OCI-LY3 (cell line): ENCODE results near the gene KIF3A.

Experiments used
- H2AFZ ChIP-seq: fragments of 200-600, 300-600 bp; shearing (Covaris generic); 2 replicates; pipeline ENCODE4 v1.6.0; 2014; ENCODE audit warnings: antibody characterized with exemption, low read depth, low read length
- H3K27ac ChIP-seq: fragments of 200-600, 300-600 bp; sonication (generic); 2 replicates; pipeline ENCODE4 v1.5.1; 2014; ENCODE audit warnings: mild to moderate bottlenecking, low read length, moderate library complexity, mixed read lengths
- H3K27me3 ChIP-seq: fragments of 200-600, 300-600 bp; sonication (generic); 2 replicates; pipeline ENCODE4 v1.6.1; 2014; ENCODE audit warnings: low read depth, low read length, mixed read lengths
- H3K36me3 ChIP-seq: fragments of 200-600, 300-600 bp; sonication (generic); replicated peaks from 2 replicates; pipeline ENCODE3; 2014; ENCODE audit warnings: low read depth, low read length, mixed read lengths
- H3K4me1 ChIP-seq: fragments of 300-600, 200-600 bp; sonication (generic); 2 replicates; pipeline ENCODE4 v1.6.1; 2014; ENCODE audit warnings: low read length, mixed read lengths
- H3K4me2 ChIP-seq: fragments of 200-600, 300-600 bp; sonication (generic); 2 replicates; pipeline ENCODE4 v1.6.1; 2014; ENCODE audit warnings: low read length, mixed read lengths
- H3K4me3 ChIP-seq: fragments of 300-600, 200-600 bp; sonication (generic); 2 replicates; pipeline ENCODE4 v1.5.1; 2014; ENCODE audit warnings: antibody characterized with exemption, mild to moderate bottlenecking, low read length, moderate library complexity
- H3K79me2 ChIP-seq: fragments of 300-600, 200-600 bp; shearing (Covaris generic); 2 replicates; pipeline ENCODE4 v1.6.1; 2014; ENCODE audit warnings: mild to moderate bottlenecking, low read length, mixed read lengths
- H3K9ac ChIP-seq: fragments of 300-600, 200-600 bp; shearing (Covaris generic); 2 replicates; pipeline ENCODE4 v1.6.0; 2014; ENCODE audit warnings: mild to moderate bottlenecking, low read length, moderate library complexity
- H3K9me3 ChIP-seq: fragments of 200-600, 300-600 bp; shearing (Covaris generic); 2 replicates; pipeline ENCODE4 v1.6.1; 2014; ENCODE audit warnings: low read length, mixed read lengths; ENCODE audit not compliant: insufficient read depth
- H4K20me1 ChIP-seq: fragments of 200-600, 300-600 bp; sonication (generic); 2 replicates; pipeline ENCODE4 v1.6.1; 2016; ENCODE audit warnings: low read length, mixed read lengths; ENCODE audit not compliant: insufficient read depth
- EZH2phosphoT487 ChIP-seq: fragments of 200-600 bp; shearing (Covaris generic); IDR thresholded peaks from 2 replicates; pipeline ENCODE4 v1.6.1; 2018; ENCODE audit warnings: antibody characterized with exemption, mixed run types, low read depth
- TF ChIP-seq, protein P1 (sequence below): fragments of 200-600, 300-600 bp; sonication (generic); IDR thresholded peaks from 2 replicates; pipeline ENCODE4 v1.5.1; 2014; ENCODE audit warnings: antibody characterized with exemption, low read length, low read depth

Gene KIF3A

DNA sequence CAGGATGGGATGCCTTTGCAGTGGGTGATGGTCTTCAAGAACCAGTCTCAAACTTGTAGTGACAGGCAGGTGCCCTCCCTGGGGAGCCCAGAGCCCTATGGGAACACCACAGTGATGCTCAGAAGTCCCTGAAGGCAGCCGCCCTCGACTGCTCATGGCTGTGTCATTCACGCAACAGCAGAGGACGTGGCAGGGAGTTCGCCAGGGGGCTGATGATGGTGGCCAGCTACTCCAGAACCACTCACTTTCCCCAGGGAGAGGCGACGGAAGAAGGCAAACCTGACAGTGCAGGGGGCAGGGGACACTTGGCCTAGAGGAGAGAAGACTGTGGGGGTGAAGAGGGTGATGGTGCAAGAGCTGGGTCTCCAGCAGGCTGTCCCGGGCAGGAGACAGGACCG is 75.3 kb downstream of the KIF3A start:
- no peaks in the 10 kb centered on the region for H3K36me3 ChIP-seq
- H3K4me2 ChIP-seq: no peak overlapping the region
- no peak overlapping the region for H2AFZ ChIP-seq
- TF ChIP-seq, protein P1, sequence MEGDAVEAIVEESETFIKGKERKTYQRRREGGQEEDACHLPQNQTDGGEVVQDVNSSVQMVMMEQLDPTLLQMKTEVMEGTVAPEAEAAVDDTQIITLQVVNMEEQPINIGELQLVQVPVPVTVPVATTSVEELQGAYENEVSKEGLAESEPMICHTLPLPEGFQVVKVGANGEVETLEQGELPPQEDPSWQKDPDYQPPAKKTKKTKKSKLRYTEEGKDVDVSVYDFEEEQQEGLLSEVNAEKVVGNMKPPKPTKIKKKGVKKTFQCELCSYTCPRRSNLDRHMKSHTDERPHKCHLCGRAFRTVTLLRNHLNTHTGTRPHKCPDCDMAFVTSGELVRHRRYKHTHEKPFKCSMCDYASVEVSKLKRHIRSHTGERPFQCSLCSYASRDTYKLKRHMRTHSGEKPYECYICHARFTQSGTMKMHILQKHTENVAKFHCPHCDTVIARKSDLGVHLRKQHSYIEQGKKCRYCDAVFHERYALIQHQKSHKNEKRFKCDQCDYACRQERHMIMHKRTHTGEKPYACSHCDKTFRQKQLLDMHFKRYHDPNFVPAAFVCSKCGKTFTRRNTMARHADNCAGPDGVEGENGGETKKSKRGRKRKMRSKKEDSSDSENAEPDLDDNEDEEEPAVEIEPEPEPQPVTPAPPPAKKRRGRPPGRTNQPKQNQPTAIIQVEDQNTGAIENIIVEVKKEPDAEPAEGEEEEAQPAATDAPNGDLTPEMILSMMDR: no peak
- TF ChIP-seq EZH2phosphoT487: no peak
- H3K4me1 ChIP-seq: peaks cover 16% of the 10 kb centered on the region
- H3K9ac ChIP-seq: no peak overlapping the region
- H3K79me2 ChIP-seq: no peaks in the 10 kb centered on the region
- H3K4me3 ChIP-seq: no peak overlapping the region
- no peaks in the 10 kb centered on the region for H4K20me1 ChIP-seq
- H3K9me3 ChIP-seq: no peaks in the 10 kb centered on the region
- H3K27me3 ChIP-seq: no peaks in the 10 kb centered on the region
- no peak overlapping the region for H3K27ac ChIP-seq

DNA sequence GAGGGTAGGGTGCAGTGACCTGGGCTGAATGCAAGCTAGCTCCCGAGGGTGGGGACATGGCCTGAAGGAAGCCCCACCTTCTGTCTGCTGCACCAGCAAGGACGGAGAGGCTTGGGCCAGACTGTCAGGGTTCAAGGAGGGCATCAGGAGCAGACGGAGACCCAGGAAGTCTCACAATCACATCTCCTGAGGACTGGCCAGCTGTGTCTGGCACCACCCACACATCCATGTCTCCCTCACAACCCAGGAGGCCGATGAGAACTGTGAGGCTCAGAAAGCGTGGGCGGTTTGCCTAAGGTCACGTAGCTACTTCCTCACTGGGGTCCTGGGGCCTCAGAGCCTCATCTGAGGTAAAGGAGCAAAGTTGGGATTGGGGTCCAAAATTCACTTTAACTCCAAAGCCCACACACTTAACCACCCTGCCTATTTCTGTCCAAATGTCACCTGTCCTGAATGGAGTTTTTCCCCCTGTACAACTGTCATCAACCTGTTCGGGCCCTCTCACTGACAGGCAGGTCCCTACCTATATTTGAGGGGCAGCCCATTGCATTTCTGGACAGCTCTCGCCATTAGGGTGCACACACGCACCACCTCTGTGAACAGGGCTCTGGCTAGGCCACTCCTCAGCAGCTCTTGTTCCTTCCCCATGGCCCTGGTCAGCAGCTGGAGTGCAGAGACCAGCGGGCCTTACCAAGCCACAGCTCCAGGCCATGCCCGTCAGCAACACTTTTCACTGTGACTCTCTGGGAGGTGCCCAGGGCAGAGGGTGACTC is 75.9 kb downstream of the KIF3A start:
- Histone ChIP-seq H3K4me1 (peaks cover 16% of the 10 kb centered on the region), H3K27me3 (no peaks in the 10 kb centered on the region), H2AFZ (no peak overlapping the region), H3K9me3 (no peaks in the 10 kb centered on the region), H4K20me1 (no peaks in the 10 kb centered on the region), H3K36me3 (no peaks in the 10 kb centered on the region), H3K9ac (no peak overlapping the region), H3K4me3 (no peak overlapping the region), H3K79me2 (no peaks in the 10 kb centered on the region), H3K4me2 (no peak overlapping the region), H3K27ac (no peak overlapping the region)
- no peak for TF ChIP-seq EZH2phosphoT487
- TF ChIP-seq, protein P1: peak; percentile 21; the same call in 1 of the 2 replicates

DNA sequence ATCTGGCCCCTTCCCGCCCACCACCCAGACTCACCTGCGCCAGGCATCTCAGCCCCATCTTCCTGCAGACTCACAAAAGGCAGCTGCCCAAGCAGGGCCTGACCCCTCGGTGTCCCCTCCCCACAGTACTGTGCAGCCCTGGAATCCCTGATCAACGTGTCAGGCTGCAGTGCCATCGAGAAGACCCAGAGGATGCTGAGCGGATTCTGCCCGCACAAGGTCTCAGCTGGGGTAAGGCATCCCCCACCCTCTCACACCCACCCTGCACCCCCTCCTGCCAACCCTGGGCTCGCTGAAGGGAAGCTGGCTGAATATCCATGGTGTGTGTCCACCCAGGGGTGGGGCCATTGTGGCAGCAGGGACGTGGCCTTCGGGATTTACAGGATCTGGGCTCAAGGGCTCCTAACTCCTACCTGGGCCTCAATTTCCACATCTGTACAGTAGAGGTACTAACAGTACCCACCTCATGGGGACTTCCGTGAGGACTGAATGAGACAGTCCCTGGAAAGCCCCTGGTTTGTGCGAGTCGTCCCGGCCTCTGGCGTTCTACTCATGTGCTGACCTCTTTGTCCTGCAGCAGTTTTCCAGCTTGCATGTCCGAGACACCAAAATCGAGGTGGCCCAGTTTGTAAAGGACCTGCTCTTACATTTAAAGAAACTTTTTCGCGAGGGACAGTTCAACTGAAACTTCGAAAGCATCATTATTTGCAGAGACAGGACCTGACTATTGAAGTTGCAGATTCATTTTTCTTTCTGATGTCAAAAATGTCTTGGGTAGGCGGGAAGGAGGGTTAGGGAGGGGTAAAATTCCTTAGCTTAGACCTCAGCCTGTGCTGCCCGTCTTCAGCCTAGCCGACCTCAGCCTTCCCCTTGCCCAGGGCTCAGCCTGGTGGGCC is 77.5 kb downstream of the KIF3A start:
- no peaks in the 10 kb centered on the region for H3K27me3 ChIP-seq
- H3K27ac ChIP-seq: no peak overlapping the region
- no peak overlapping the region for H3K4me3 ChIP-seq
- H3K36me3 ChIP-seq: no peaks in the 10 kb centered on the region
- H4K20me1 ChIP-seq: no peaks in the 10 kb centered on the region
- no peak overlapping the region for H3K9ac ChIP-seq
- H3K4me1 ChIP-seq: peaks cover 16% of the 10 kb centered on the region
- H3K9me3 ChIP-seq: no peaks in the 10 kb centered on the region
- no peak overlapping the region for H2AFZ ChIP-seq
- no peak overlapping the region for H3K4me2 ChIP-seq
- H3K79me2 ChIP-seq: no peaks in the 10 kb centered on the region
- TF ChIP-seq, protein P1: no peak
- no peak for TF ChIP-seq EZH2phosphoT487
